ENCODE measurements around the gene NUDCD3. TPM values are rescaled to one million over a fixed set of nuclear protein-coding genes. Genes with fewer than 3 reads are reported as not detected.

The NUDCD3 gene
- total and polyA plus RNA-seq, 4 donors: 15.4 to 30.7 (median 24.3) TPM

GRCh38 chr7:44433255-44434022 is 57.0 kb downstream of the NUDCD3 start:
- Histone ChIP-seq H3K9ac (ENCODE audit: low read depth in 1 of 2, low read length in 2 of 2) (no peak overlapping the region), H3K27ac (ENCODE audit: low read depth in 1 of 2, low read length in 2 of 2) (no peak overlapping the region), H3K9me3 (ENCODE audit: control insufficient read depth in 4 of 4, low read length in 3 of 4) (no peaks in the 10 kb centered on the region), H3K4me3 (ENCODE audit: low read depth in 1 of 3, low read length in 3 of 3) (no peak overlapping the region), H3K4me1 (ENCODE audit: control insufficient read depth in 4 of 4, insufficient read depth in 4 of 4, low read length in 3 of 4) (no peaks in the 10 kb centered on the region), H3K36me3 (ENCODE audit: control insufficient read depth in 4 of 4, insufficient read depth in 3 of 4, low read depth in 1 of 4, low read length in 3 of 4) (peaks cover 0 to 4% (median 0%) of the 10 kb centered on the region in 4 donors), H3K27me3 (ENCODE audit: control insufficient read depth in 4 of 4, insufficient read depth in 4 of 4, low read length in 3 of 4) (no peaks in the 10 kb centered on the region)
- DNase-seq (ENCODE audit: low spot score): no peak
- TF ChIP-seq HNF4G (IDR thresholded peaks at IDR 0.05) (no peak), HNF4A (conservative IDR thresholded peaks at IDR 0.05) (no peak), JUND (IDR thresholded peaks at IDR 0.05) (no peak), FOXA2 (IDR thresholded peaks at IDR 0.05) (no peak), TAF1 (conservative IDR thresholded peaks at IDR 0.05) (no peak), RXRA (IDR thresholded peaks at IDR 0.05) (no peak), YY1 (IDR thresholded peaks at IDR 0.05) (no peak), REST (IDR thresholded peaks at IDR 0.05) (no peak), MAX (IDR thresholded peaks at IDR 0.05) (no peak), RAD21 (IDR thresholded peaks at IDR 0.05) (no peak), GABPA (IDR thresholded peaks at IDR 0.05 in 1 of 2, conservative IDR thresholded peaks at IDR 0.05 in 1 of 2) (no peak), EGR1 (IDR thresholded peaks at IDR 0.05; ENCODE audit: low read depth in 2 of 2) (no peak)
- TF ChIP-seq, protein P1, sequence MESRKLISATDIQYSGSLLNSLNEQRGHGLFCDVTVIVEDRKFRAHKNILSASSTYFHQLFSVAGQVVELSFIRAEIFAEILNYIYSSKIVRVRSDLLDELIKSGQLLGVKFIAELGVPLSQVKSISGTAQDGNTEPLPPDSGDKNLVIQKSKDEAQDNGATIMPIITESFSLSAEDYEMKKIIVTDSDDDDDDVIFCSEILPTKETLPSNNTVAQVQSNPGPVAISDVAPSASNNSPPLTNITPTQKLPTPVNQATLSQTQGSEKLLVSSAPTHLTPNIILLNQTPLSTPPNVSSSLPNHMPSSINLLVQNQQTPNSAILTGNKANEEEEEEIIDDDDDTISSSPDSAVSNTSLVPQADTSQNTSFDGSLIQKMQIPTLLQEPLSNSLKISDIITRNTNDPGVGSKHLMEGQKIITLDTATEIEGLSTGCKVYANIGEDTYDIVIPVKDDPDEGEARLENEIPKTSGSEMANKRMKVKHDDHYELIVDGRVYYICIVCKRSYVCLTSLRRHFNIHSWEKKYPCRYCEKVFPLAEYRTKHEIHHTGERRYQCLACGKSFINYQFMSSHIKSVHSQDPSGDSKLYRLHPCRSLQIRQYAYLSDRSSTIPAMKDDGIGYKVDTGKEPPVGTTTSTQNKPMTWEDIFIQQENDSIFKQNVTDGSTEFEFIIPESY (IDR thresholded peaks at IDR 0.05): no peak
- TF ChIP-seq, protein P2, sequence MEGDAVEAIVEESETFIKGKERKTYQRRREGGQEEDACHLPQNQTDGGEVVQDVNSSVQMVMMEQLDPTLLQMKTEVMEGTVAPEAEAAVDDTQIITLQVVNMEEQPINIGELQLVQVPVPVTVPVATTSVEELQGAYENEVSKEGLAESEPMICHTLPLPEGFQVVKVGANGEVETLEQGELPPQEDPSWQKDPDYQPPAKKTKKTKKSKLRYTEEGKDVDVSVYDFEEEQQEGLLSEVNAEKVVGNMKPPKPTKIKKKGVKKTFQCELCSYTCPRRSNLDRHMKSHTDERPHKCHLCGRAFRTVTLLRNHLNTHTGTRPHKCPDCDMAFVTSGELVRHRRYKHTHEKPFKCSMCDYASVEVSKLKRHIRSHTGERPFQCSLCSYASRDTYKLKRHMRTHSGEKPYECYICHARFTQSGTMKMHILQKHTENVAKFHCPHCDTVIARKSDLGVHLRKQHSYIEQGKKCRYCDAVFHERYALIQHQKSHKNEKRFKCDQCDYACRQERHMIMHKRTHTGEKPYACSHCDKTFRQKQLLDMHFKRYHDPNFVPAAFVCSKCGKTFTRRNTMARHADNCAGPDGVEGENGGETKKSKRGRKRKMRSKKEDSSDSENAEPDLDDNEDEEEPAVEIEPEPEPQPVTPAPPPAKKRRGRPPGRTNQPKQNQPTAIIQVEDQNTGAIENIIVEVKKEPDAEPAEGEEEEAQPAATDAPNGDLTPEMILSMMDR (IDR thresholded peaks at IDR 0.05; ENCODE audit: low read depth, low read length, missing input control): no peak
- TF ChIP-seq, protein P3, sequence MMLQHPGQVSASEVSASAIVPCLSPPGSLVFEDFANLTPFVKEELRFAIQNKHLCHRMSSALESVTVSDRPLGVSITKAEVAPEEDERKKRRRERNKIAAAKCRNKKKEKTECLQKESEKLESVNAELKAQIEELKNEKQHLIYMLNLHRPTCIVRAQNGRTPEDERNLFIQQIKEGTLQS (IDR thresholded peaks at IDR 0.05): no peak
- 94% methylated on average over 10 of the region's 10 CpGs for WGBS

Measured in liver (tissue), 9 donors.